Measurements from ENCODE around the gene CELF5.

CELF5 gene

DNA sequence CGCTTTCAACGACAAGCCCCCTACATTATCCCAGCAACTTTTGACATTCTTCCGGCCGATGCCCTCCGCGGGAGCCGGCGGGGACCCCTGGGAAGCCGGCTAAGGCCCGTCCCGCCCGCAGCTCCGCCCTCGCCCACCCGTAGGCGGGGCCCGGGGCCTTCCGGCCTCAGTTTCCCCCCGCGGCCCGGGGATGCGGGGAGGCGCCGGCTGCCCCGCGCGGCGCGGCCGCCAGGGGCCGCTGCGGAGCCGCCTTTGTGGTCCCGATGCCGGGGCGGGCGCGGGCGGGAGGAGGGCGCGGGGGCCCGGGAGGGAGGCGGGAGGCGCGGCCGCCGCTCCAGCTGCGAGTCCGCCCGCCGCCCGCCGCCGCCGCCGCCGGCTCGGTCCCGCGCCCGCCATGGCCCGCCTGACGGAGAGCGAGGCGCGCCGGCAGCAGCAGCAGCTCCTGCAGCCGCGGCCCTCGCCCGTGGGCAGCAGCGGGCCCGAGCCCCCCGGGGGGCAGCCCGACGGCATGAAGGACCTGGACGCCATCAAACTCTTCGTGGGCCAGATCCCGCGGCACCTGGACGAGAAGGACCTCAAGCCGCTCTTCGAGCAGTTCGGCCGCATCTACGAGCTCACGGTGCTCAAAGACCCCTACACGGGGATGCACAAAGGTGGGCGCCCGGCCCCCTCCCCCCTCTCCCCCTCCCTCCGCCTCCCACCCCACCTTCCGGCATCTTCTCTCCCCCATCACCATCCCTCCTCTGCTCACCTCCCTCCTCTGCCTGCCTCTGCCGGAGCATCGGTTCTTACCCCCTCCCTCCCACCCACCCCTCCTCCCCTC, at the start of gene CELF5:
Gene CELF5, plus strand, starts transcription at position 316 of the 823 bp plus-strand sequence. Its CDS starts 79 bp downstream, at position 395.
- DNase-seq = peak; percentile 66

DNA sequence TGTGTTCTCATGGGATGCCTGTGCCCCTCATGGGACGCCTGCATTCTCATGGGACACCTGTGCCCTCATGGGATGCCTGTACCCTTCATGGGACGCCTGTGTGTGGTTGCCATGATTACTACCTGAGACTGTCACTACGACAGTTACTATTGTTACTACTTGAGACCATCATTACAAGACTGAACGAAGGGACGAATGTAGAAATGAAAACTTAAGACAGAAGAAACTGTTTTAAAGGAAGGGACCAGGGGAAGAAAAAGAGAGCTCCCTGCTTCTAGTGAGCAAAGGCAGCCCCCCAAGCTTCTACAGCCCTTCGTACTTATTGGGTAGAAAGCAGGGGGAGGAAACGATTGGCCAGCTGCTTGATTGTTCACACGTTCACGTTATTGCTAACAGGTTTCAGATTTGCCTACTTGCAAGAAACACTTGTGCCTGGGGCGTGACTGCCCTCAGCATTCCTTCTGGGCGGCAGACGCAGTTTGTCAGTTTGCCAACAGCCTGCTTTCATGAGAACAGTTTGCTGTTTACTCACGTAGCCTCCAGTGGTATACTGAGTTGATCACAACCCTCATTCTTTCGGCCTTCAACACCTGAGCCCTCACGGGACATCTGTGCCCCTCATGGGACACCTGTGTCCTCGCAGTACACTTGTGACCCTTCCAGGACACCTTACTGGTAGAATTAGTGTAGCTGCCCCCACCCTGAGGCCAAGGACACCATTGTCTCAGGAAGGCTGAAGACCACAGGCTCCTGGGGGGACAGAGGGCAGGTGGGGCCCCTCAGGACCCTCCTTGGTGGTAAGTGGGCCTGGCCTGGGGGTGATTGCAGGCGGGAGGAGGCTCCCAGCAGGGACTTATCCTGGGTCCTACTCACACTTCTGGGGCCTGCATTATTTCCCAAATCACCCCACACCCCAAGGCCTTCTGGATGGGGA, 48.4 kb upstream of the CELF5 start:
- DNase-seq = peak; percentile 52

DNA sequence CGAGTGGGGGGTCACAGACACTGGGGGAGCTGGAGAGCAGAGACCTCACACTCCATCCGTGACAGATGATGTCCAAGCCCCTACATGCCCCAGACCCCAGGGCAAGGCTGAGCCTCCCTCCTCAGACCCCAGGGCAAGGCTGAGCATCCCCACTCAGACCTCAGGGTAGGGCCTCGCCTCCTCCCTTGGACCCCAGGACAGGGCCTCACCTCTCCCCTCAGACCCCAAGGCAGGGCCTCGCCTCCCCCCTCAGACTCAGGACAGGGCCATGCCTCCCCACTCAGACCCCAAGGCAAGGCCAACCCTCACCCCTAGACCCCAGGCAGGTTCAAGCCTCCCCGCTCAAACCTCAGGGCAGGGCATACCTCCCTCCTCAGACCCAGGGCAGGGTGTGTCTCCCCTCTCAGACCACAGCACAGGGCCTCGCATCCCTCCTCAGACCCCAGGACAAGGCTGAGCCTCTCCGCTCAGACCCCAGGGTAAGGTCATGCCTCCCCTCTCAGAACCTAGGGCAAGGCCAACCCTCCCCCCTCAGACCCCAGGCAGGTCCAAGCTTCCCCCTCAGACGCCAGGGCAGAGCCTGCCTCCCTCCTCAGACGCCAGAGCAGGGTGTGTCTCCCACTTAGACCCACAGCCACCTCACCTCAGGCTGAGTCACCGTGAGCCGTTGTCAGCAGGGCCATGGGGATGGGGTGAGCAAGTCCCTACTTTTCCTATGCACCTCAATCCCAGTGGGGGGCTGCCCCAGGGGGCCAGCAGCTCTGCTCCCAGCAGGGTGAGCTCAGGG, 47.6 kb upstream of the CELF5 start:
- peak; percentile 73 for DNase-seq

DNA sequence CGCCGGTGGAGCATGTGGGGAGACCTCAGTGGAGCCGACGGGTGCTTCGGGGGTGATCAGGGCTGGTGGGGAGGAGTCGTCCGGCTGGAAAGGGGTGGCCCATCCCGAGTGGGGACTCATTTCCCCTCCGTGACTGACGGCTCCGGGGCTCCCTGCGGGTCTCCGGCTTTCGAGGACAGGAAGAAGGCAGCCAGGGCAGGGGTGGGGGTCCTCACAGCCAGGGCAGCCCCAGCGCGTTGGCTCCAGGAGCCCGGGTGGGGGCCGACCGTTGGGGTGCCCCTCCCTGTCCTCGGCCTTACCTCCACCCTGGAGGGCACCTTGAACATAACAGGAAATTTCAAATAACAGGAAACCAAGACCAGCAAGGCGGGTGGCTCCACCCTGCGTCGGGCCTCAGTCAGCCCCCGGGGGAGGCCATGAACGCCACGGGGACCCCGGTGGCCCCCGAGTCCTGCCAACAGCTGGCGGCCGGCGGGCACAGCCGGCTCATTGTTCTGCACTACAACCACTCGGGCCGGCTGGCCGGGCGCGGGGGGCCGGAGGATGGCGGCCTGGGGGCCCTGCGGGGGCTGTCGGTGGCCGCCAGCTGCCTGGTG, 46.0 kb upstream of the CELF5 start, which contains the start of gene S1PR4:
Gene S1PR4, plus strand, starts transcription at position 393 of the 596 bp plus-strand sequence. Its CDS starts 24 bp downstream, at position 417.
- DNase-seq = peak; percentile 81

DNA sequence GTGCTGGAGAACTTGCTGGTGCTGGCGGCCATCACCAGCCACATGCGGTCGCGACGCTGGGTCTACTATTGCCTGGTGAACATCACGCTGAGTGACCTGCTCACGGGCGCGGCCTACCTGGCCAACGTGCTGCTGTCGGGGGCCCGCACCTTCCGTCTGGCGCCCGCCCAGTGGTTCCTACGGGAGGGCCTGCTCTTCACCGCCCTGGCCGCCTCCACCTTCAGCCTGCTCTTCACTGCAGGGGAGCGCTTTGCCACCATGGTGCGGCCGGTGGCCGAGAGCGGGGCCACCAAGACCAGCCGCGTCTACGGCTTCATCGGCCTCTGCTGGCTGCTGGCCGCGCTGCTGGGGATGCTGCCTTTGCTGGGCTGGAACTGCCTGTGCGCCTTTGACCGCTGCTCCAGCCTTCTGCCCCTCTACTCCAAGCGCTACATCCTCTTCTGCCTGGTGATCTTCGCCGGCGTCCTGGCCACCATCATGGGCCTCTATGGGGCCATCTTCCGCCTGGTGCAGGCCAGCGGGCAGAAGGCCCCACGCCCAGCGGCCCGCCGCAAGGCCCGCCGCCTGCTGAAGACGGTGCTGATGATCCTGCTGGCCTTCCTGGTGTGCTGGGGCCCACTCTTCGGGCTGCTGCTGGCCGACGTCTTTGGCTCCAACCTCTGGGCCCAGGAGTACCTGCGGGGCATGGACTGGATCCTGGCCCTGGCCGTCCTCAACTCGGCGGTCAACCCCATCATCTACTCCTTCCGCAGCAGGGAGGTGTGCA, 45.3 kb upstream of the CELF5 start:
- DNase-seq = peak; percentile 41

DNA sequence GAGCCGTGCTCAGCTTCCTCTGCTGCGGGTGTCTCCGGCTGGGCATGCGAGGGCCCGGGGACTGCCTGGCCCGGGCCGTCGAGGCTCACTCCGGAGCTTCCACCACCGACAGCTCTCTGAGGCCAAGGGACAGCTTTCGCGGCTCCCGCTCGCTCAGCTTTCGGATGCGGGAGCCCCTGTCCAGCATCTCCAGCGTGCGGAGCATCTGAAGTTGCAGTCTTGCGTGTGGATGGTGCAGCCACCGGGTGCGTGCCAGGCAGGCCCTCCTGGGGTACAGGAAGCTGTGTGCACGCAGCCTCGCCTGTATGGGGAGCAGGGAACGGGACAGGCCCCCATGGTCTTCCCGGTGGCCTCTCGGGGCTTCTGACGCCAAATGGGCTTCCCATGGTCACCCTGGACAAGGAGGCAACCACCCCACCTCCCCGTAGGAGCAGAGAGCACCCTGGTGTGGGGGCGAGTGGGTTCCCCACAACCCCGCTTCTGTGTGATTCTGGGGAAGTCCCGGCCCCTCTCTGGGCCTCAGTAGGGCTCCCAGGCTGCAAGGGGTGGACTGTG, 44.6 kb upstream of the CELF5 start:
- DNase-seq = no peak

DNA sequence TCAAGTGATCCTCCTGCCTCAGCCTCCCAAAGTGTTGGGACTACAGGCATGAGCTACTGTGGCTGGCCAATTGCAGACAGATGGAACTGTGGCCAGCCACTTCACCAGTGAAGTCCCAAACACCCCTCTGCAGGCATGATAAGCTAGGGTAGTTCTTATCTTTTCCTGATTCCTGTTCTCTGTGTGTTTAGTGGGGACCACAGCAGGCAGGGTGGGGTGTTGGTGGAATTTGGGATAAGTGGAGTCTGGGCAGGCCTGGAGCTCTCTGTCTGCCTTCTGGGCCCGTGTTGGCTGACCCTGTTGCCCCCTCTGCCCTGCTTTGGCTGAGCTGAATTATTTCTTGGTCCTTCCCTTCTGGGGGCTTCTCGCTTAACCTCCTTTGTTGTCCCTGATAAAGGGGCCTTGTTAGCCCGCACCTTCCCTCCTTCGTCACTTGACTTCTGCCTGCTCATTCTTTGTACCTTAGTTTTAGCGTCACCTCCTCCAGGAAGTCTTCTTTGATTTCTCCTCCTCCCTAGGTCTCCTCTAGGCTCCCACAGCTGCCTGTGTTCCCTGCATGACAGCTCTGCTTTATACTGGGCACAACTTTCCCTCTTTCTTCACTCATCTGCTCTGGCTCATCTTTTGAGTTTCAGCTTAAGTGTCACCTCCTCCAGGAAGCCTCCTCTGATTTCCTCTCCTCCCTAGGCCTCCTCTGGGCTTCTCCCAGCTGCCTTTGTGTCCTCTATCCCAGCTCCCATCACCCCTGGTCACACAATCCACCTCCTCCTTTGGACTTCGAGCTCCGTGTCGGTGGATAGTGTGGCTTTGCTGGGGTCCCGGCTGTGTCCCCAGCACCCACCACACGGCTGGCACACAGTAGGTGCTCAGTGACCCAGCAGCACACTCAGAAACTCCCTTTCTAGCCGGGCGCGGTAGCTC, 40.5 kb upstream of the CELF5 start:
- DNase-seq = no peak

DNA sequence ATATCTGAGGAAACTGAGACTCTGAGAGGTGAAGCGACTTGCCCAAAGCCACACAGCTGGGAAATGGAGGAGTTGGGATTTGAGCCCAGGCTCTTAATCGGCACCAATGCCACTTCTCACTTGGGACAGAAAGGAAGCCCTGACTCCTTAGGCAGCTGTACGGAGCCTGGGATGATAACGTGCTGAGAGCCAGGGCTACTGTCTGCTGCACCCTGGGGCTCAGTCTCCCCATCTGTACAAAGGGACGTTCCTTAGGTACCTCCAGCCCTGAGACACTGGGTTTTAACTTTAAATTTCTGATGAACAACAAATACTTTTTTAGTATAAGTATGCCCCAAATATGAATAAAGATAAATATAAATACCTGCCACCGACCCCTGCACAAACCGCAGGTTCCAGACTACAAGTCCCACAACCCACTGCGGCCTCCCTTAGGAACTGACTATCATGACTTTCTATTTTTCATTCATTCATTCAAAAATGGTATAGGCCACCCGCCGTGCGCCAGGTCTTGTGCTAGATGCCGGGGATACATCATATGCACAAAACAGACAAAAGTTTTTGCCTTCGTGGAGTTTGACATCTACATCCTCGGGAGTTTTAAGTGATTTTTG, 39.5 kb upstream of the CELF5 start:
- DNase-seq = no peak

DNA sequence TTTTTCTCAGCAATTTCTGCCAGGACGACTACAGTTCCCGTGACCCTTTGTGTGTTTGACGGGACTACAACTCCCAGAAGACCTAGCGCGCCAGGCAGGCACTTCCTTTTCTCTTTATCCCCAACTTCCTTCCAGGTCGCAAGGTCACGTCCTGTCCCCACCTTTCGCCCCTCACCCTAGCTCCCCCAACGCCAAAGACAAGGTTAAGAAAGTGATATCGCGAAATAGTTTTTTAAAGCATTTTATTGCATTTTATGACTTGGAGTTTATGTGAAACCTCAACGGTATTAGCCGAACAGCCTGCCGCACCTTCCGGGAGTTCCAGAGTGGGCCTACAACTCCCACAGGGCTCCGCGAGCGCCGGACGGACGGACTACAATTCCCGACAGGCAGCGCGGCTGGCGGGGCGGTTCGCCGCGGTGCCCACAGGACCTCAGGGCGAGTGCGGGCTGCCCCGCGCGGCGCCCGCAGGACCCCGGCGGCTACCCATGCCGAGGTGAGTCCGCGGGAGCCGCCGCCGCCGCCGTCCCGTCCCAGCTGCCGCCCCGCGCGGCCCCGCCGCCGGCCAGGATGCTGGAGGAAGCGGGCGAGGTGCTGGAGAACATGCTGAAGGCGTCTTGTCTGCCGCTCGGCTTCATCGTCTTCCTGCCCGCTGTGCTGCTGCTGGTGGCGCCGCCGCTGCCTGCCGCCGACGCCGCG, 38.9 kb upstream of the CELF5 start, which contains the start of gene NCLN:
Gene NCLN, plus strand, starts transcription at position 470 of the 699 bp plus-strand sequence. Its CDS starts 101 bp downstream, at position 571.
- peak; percentile 95 for DNase-seq

DNA sequence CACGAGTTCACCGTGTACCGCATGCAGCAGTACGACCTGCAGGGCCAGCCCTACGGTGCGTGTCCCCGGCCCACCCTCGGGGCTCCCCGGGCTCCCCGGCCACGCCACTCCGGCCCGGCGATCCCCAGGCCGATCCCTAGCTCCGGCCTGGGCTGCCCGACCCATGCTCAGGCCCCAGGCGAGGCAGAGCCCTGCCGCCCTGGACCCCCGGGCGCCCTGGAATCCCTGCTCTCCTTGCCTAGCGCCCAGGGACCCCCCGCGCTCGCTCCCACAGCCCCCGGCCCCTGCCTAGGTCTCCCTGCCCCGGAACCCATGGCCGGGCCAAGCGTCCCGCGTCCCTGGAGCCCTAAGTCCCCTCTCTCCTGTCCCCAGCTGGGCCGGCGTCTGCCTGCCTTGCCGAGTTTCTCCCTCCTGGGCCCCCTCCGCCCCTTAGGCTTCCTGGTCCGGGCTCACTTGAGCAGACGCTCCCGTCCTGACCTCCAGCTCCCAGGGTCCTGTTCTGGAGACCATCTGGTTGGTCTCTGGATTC, 38.2 kb upstream of the CELF5 start:
- DNase-seq = no peak

DNA sequence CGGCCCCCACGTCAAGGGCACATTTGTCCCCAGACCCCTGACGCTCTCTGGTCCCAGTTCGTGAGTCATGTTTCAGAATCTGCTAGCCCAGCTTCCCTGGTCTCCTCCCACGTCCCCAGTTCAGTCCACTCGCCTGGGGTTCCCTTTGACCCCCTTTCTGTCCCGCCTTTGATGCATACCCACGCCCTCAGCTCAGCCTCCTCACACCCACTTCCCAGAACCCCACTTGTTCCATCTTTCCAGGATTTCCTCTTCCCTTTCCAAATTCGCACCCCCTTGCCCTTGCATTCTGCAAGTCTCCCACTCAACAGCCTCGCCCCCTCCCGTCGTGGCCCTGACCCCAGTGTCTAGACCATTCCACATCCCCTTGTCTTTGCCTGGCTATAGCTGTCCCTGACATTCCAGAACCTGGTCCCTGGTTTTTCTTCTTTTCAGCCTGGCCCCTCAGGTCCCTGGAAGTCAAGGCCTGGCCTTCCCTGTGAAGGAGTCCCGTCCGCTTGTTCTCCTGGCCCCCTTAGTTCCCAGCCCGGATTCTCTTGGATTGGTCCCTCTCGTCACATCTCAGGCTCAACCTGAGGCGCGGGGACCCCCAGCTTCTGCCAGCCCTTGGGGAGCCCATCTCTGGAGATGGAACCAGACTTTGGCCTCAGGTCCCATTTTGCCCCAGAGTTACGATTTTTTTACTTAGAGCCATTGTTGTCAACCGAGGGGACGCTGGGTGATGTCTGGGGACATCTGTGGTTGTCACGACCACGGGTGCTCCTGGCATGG, 37.4 kb upstream of the CELF5 start:
- DNase-seq = no peak

DNA sequence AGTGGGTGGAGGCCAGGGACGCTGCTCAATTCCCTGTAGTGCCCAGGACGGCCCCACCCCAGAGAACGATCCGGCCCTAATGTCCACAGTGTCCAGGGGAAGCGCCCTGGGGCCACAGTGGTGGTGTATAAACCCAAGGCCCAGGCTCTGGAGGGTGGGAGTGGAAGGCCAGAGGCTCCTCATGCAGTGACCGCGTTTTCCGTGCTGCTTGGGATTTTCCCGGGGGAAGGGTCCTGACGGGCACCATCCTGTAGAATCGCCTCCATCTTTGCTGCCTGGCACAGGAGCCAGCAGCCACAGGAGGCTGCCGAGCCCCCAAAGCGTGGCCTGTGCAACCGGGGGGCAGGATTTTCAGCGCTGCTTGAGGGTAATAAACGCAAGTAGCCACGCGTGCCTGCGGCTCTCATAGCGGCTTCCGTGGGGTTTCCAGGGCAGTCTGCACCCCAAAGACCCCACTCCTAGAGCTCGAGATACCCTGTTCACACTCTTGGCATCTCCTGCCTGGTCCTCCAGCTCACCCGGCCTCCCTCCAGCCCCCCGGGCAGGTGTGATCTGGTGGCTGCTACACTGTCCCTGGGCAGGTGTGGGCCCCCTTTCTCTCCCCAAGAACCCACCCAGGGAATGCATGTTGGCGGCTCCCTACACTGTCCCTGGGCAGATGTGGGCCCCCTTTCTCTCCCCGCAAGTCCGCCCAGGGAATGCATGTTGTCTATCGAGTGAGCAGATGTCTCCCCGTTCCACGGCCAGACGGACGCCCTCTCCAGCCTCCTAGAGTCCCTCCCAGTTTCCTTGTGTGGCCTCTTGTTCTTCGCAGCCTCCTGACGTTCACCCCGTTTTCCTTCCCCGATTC, 36.6 kb upstream of the CELF5 start:
- no peak for DNase-seq

DNA sequence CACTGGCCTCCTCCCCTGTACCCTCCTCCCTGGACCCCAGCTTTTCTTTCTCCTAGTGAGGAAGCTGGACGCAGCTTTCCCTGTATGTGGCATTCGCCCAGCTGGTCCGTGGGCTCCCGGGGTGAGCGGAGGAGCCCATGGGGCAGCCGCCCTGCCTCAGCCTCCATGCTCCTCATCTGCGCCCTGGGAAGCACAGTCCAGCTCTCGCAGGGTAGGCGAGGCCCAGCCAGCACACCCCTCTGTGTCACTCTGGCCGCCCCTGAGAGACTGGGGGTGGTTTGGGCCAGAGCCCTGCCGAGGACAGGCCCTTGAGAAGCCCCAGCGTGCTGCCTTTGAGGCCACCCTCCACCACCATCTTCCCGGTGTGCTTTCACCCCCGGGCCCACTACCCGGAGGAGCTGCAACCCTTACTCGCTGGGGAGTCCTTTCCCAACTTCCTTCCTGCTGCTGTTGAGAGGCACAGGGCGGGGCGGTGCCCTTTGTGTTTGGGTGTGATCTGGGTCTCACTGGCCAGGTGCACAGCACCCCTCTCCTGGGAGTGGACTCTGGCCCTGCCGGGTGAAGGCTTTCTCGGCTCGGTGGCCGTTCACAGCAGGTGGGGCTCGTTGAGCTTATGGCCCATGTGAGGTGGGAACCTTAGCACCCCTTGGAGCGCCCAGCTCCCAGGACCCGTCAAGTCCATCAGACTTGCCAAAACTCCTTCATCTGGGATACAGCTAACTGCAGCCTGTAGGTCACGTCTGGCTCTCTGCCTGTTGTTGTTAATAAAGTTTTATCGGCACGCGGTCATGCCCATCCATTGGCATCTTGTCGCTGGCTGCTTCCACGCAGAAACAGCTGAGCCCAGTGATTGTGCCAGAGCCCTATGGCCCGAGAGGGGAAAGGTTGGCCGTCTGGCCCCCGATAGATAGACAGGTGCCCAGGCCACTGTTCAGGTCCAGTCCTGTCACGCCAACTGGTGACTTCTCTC, 35.5 kb upstream of the CELF5 start:
- no peak for DNase-seq

DNA sequence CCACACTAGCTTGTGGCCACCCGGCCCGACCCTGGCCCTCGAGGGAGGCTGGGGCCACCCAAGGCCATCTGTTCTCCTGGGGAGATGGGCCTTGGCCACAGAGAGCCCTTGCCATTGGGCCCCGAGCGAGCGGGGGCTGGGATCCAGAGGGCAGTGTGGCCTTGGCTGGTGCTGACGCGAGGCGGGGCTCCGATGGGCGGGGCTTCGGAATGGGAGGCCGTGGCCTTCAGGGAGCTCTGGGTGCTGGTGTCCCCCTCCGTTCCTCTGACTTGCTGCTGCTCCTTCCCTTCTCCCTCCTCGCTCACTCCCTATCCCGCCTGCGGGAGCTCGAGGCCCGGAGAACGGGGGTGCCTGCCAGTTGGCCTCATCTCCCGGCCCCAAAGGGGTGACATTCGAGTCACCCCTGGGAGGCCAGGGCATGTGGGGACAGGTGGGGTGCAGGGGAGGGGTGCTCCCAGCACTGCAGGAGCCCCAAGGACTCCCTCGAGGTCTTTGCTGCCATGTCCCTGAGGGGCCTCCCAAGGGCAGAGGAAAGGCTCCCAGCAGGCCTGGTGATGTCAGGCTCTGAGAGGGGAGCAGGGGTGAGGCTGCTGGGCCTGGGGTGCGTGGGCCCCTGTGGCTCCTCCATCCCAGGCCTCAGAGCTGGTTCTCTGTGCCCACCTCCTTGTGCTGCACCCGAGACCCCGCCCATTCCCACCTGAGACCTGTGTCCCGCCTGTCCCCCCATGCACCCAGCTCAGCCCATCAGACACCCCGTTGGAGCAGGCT, 34.6 kb upstream of the CELF5 start:
- no peak for DNase-seq

DNA sequence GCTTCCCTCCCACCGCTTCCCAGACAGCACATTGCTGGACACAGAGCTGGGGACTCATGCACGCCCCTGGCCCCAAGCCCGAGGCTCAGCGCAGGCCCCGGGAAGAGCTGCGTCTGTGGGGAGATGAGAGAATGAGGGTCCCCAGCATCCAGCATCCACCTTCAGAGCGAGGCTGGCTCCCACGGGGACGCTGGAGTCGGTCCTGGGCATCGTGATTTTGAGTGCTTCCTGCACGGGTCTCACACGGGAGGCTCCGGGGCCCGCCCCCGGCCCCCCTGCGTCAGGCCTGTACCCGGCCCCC, 34.0 kb upstream of the CELF5 start:
- no peak for DNase-seq

Data from CD4-positive, alpha-beta T cell treated with Interleukin-10 for 1 hour (primary cell).